Tibial nerve (tissue), 4 donors: ENCODE results near the gene GLRA2. TPM values are rescaled to one million over a fixed set of nuclear protein-coding genes. Genes with fewer than 3 reads are reported as not detected.

Source experiments
- DNase-seq, 2 donors: peaks; one replicate each; pipeline ENCODE4 v3.0.0-alpha.2; 2019; ENCODE audit warnings: low spot score in 2 of 2
- H3K27ac ChIP-seq, 4 donors: fragments of 200-600 bp; sonication (generic) in 3 of 4; one replicate each; pipeline ENCODE4 v1.5.1; 2017 to 2019; ENCODE audit warnings: mild to moderate bottlenecking in 1 of 4
- H3K27me3 ChIP-seq, 2 donors: fragments of 200-600 bp; sonication (generic) in 1 of 2; one replicate each; pipeline versions ENCODE4 v1.5.1 to v1.6.0; 2017 to 2019
- H3K36me3 ChIP-seq, 3 donors: fragments of 200-600 bp; sonication (generic); one replicate each; pipeline ENCODE4 v1.5.1; 2018 to 2019
- H3K4me1 ChIP-seq, 4 donors: fragments of 200-600 bp; sonication (generic) in 3 of 4; one replicate each; pipeline ENCODE4 v1.5.1; 2017 to 2019
- H3K4me3 ChIP-seq, 4 donors: fragments of 200-600 bp; sonication (generic) in 3 of 4; one replicate each; pipeline ENCODE4 v1.5.1; 2017 to 2019; ENCODE audit warnings: mild to moderate bottlenecking in 1 of 4, moderate library complexity in 1 of 4
- H3K9me3 ChIP-seq, 4 donors: fragments of 200-600 bp; sonication (generic) in 3 of 4; one replicate each; pipeline ENCODE4 v1.5.1; 2017 to 2019
- EP300 ChIP-seq, 2 donors: sonication (generic); formaldehyde crosslinking; IDR thresholded peaks; one replicate each; pipeline ENCODE4 v1.6.1; 2017; ENCODE audit warnings: antibody characterized with exemption in 2 of 2, mild to moderate bottlenecking in 1 of 2
- POLR2A ChIP-seq, 2 donors: fragments of 450-650 bp; IDR thresholded peaks; one replicate each; pipeline ENCODE4 v1.6.1; 2017; ENCODE audit warnings: antibody characterized with exemption in 2 of 2, mild to moderate bottlenecking in 2 of 2, moderate library complexity in 2 of 2
- WGBS, 2 donors: methylation state at CpG; one replicate each; pipeline ENCODE4 v1.1.5; 2018; 5-methylcytosine and 5-hydroxymethylcytosine counted together
- total RNA-seq, 4 donors: library from RNA; depleted of rRNA; stranded (reverse); fragments of >200 nt; gene quantifications; one replicate each; pipeline ENCODE4 v1.1.0, GENCODE V29; 2016
- TF ChIP-seq, protein P1 (sequence below), 5 experiments: fragments of 200-600 bp in 3 of 5; fragments of 450-650 bp in 2 of 5; sonication (generic) in 3 of 5; IDR thresholded peaks; one replicate each; pipeline ENCODE4 v1.5.1; 2016 to 2019; ENCODE audit warnings: antibody characterized with exemption in 5 of 5, mild to moderate bottlenecking in 3 of 5, moderate library complexity in 2 of 5

GLRA2 gene
- total RNA-seq, 4 donors from 2014 or later: not detected

DNA sequence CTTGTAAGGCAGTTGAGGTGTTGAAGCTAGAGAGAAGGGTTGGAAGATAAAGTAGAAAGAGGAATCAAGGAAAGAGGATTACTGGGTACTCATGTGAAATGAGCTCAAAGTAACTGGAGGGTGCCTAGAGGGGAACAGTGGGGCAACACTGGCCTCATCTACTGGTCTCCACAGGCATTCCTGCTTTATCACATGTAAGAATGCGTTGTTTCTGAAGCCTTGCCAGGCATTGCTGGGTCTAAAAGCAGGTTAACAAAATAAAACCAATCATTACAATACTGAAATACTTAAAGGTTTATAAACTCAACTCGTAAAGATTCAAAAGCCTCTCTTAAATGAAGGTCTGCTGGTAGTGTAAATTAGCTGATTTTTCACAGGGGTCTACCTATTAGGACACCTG lies 247.6 kb downstream of the GLRA2 start:
- H3K4me3 ChIP-seq: no peak overlapping the region
- H3K36me3 ChIP-seq: no peaks in the 10 kb centered on the region
- H3K27ac ChIP-seq: no peak overlapping the region
- H3K9me3 ChIP-seq: no peaks in the 10 kb centered on the region
- no peaks in the 10 kb centered on the region for H3K27me3 ChIP-seq
- no peak for DNase-seq
- no peak for TF ChIP-seq EP300 (IDR thresholded peaks at IDR 0.05)
- TF ChIP-seq, protein P1, sequence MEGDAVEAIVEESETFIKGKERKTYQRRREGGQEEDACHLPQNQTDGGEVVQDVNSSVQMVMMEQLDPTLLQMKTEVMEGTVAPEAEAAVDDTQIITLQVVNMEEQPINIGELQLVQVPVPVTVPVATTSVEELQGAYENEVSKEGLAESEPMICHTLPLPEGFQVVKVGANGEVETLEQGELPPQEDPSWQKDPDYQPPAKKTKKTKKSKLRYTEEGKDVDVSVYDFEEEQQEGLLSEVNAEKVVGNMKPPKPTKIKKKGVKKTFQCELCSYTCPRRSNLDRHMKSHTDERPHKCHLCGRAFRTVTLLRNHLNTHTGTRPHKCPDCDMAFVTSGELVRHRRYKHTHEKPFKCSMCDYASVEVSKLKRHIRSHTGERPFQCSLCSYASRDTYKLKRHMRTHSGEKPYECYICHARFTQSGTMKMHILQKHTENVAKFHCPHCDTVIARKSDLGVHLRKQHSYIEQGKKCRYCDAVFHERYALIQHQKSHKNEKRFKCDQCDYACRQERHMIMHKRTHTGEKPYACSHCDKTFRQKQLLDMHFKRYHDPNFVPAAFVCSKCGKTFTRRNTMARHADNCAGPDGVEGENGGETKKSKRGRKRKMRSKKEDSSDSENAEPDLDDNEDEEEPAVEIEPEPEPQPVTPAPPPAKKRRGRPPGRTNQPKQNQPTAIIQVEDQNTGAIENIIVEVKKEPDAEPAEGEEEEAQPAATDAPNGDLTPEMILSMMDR (IDR thresholded peaks at IDR 0.05): no peak
- no peak for TF ChIP-seq POLR2A (IDR thresholded peaks at IDR 0.05)
- no peaks in the 10 kb centered on the region for H3K4me1 ChIP-seq
- 75 to 78% methylated on average over 2 of the region's 2 CpGs for WGBS, 2 donors

DNA sequence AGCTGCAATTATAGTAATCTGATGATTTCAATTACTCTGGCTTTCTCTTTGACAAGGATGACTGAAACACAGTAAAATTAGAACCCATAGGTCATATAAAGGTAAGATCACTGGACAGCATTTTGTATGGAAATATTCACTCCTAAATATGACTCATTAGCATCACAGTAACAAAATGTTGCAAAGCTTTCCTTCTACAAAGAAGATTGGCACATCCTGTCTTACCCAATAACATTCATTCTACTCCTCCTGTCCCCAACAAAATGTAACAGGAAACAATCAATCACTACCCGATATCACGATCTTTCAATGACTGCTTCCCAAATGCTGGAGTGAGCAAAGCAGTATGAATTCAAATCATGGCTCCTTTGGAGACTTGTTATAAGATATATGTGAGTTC lies 248.2 kb downstream of the GLRA2 start:
- no peak for DNase-seq
- TF ChIP-seq, protein P1 (IDR thresholded peaks at IDR 0.05): no peak
- TF ChIP-seq EP300 (IDR thresholded peaks at IDR 0.05) (no peak), POLR2A (IDR thresholded peaks at IDR 0.05) (no peak)
- no peak overlapping the region for H3K27ac ChIP-seq
- no peaks in the 10 kb centered on the region for H3K4me1 ChIP-seq
- WGBS, 2 donors: 57 to 59% methylated on average over 2 of the region's 2 CpGs
- no peaks in the 10 kb centered on the region for H3K9me3 ChIP-seq
- no peaks in the 10 kb centered on the region for H3K27me3 ChIP-seq
- no peaks in the 10 kb centered on the region for H3K36me3 ChIP-seq
- no peak overlapping the region for H3K4me3 ChIP-seq

DNA sequence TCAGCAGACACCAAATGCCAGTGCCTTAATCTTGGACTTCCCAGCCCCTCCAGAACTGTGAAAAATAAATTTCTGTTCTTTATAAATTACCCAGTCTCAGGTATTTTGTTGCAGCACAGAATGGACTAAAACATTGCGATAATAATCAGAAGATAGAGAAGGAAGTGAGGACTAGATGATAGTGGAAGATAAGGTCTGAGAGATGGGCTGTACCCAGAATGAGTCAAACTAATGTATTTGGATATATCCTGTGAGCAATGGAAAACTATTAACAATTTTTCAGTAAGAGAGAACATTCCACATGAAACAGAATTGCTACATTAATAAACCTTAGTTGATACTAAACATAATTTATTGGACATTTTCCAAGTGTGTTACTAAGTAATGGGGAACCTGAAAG lies 250.2 kb downstream of the GLRA2 start:
- Histone ChIP-seq H3K4me3 (no peak overlapping the region), H3K9me3 (no peaks in the 10 kb centered on the region), H3K27me3 (no peaks in the 10 kb centered on the region), H3K4me1 (no peaks in the 10 kb centered on the region), H3K36me3 (no peaks in the 10 kb centered on the region), H3K27ac (no peak overlapping the region)
- WGBS, 2 donors: 91 to 100% methylated on average over 1 of the region's 1 CpG
- TF ChIP-seq, protein P1 (IDR thresholded peaks at IDR 0.05): no peak
- no peak for TF ChIP-seq POLR2A (IDR thresholded peaks at IDR 0.05)
- no peak for TF ChIP-seq EP300 (IDR thresholded peaks at IDR 0.05)
- no peak for DNase-seq
